ENCODE data around the gene EMID1.

The EMID1 gene

DNA sequence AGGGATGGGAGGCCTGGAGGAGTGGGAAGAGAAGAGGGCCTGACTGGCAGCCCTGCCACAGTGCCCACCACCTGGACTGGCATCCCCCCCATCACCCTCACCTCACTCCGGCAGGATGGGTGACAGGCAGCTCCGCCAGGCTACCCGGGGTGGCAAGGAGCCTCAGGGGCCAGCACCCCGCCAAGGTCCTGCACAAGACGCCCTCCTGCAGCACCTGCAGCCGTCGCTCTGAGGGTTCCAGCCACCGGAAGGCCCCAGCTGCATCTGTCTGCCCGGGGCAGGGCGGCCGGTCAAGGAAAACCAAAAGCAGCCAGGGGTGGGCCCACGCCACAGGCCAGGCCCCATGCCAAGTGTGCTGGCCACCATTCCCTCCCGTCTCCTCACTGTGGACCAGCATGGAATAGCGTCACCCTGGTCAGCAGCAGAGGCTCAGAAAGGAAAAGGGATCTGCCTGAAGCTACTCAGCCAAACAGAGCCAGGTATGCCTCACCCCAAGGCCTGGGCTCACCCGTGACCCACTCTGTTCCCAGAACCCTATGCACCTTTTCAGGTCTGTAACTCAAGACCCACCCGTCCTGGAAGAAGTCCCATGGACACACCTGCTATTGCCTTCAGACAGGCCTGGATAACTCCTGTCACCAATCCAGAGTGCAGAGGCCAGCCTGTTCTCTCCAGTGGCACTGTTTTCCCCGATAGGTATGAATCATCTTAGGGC lies 55.1 kb downstream of the EMID1 start:
- DNase-seq (ENCODE audit: low read depth), result no peak

DNA sequence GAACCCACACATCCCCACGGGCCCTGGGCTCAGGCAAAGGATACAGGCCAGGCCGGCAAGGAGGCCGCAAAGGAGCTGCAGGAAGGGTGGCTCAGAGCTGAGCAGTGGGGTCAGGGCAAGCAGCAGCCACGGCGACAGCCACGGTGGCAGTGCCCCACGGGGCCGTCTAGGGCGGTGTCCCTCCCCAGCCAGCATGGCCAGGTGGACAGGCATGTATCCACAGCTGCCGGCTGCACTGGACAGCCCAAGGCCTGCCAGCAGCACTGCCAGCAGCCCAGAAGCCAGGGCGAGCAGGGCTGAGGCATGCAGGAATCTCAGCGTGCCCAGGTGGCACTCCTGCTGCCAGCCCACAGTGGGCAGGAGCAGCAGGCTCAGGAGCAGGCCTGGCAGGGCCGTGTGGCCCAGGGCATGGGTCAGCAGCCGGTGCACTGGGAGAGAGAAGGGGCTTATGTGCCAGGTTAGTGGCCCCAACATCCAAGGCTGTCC lies 58.1 kb downstream of the EMID1 start:
- DNase-seq (ENCODE audit: low read depth), result no peak

DNA sequence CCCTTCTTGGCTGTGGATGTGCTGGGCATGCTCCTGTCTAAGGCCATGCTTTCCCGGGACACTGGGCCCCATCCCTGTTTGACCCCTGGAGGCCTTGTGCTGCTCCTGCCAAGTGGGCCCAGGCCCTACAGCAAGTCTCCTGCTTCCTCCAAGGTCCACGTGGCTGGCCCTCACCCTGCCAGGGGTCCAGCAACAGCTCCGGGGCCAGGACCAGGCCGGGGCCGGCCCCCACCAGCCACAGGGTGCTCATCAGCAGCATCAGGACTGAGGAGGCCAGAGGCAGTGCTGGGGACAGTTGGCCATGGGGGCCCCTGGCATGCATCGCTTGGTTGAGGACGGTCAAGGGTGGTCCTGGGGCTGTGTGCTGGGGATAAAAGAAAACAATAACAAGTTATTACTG lies 59.6 kb downstream of the EMID1 start:
- no peak for DNase-seq (ENCODE audit: low read depth)

- DNase-seq (ENCODE audit: low read depth), result no peak
These were observed 60.2 kb downstream of the EMID1 start for GRCh38 chr22:29265929-29266328.

DNA sequence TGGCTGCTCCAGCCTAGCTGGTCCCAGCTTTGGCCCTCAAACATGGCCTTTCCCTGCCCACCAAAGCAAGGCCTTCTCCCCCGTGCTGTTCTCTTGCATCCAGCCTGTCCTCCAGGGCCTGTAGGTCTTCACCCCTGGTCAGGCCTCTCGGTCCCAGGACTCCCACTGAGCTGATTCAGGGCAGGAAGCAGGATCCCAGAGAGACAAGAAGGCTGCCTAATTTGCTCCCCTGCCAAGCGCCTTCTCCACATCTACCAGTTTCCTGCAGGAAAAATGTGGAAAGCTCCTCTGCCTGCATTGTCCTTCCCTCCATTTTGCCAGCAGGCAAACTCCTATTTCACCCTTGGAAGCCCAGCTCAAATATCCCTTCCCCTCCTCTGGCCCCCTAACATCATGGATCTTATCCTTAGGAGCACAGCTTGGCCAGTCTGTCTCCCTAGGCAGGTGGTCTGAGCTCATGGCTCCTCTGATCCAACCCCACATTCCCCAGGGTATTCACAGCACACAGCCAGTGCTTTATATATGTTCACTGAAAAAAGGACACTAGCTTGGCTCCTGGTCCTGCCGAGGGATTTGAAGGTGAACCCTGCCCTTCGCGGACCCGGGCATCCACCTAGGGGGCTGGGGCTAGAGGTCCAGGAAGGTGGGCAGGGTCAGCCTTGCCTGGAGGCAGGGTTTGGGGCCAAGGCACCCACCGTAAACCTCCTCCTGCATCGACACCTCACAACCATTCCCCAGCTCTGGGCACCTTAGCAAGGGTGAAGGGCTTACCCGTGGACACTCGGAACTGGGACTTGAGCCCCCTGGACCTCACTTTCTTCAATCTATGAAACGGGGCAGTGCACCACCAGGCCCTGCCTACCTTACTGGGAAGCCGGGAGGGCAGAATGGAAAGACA lies 61.1 kb downstream of the EMID1 start:
- peak; percentile 35 for DNase-seq (ENCODE audit: low read depth)

DNA sequence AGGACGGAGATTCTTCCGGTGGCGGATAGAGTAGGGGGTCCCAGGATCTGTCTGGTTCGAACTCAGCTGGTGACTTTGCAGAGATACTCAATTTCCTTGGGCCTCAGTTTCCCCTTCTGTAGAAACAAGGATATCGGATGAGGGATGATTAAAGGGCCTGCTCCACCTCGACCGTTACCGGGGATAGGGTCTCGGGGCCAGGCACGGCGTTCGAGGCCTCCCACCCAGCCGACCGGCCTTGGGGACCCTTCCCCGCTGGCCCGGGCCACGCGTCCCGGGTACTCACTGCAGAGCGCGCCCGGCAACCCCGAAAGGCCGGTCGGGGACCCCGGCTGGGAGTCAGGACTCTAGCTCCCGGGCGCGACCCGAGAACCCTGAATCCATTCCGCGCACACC lies 61.8 kb downstream of the EMID1 start:
- DNase-seq (ENCODE audit: low read depth), result no peak

GRCh38 chr22:29267858-29268510 lies 62.3 kb downstream of the EMID1 start, which contains the start of the genes EWSR1 and RHBDD3:
Gene EWSR1 (plus strand): TSS chr22:29268268. CDS start chr22:29268337, 69 bp downstream.
Gene RHBDD3 (minus strand): TSS chr22:29267981. CDS start chr22:29265626, 2,355 bp downstream.
- DNase-seq (ENCODE audit: low read depth), result peak; percentile 98

DNA sequence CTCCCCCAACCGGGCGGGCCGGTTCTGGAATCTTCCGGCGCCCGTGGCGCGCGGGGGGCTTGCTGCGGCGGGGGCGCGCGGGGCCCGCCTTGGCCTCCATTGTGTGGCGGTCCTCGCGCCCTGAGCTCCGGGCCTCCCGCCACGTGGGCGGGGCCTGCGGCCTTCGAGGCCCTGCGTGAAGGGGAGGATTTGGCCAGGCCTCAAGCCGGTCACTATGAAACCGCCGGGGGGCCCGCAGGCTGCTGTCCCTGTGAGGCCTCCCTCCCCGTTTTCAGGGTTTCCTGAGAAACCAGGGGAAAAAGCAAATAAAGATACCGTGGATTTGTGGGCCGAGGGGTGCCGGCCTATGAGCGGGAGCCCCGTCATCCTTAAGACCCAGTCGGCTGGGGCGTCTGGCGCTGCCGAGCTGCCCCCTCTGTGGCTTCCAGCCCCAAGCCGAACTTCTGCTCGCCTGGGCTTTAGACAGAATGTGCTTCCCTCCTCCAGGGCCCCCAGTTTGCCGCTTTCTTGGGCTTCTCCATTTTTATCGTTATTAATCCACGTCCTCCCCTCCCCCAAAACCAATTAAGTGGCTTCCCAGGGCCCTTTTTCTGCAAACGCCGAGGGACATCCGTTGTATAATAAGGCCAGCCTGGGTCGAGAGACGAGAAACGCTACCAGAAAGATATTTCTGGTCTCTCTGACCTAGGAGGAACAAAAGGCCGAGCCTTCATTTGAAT lies 63.0 kb downstream of the EMID1 start:
- peak; percentile 78 for DNase-seq (ENCODE audit: low read depth)

- no peak for DNase-seq (ENCODE audit: low read depth)
These were observed 63.5 kb downstream of the EMID1 start for GRCh38 chr22:29269230-29269604.

- peak; percentile 47 for DNase-seq (ENCODE audit: low read depth)
These were observed 64.2 kb downstream of the EMID1 start for GRCh38 chr22:29269731-29270474.

DNA sequence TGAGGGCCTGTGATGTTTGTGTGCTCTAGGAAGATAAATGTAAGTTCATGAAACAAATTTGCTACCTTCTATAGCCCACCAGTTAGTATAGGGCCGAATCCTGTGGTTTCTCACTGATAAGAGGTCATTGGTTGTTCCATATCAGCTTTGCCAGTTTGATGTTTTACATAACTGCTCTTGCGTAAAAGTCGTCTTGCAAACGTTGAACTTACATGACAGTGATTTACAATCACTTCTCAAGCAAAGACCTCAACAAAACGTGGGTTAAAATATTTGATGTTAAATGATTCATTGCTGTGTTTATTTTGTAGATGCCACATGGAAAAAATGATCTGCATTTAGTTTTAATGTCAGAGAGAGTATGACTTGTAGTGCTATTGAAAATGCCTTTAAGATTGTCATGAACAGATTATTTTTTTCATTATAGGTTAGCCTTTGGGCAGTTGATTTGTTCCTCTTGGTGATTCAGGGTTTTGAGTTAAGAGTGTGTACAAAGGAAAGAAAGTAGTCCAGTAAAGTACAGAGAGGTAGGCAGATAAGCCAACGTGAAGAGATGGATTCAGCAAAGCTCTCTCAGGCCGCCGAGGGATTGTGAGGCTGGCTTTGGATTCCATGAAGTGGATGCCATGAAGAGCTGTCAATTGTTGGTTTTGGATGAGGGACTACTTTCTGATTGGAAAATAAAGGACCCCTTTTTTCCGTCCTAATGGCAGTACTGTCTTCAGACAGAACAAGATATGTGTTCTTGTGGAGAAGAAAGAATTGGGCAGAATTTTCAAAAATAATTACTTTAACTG lies 65.0 kb downstream of the EMID1 start:
- DNase-seq (ENCODE audit: low read depth), result peak; percentile 60

DNA sequence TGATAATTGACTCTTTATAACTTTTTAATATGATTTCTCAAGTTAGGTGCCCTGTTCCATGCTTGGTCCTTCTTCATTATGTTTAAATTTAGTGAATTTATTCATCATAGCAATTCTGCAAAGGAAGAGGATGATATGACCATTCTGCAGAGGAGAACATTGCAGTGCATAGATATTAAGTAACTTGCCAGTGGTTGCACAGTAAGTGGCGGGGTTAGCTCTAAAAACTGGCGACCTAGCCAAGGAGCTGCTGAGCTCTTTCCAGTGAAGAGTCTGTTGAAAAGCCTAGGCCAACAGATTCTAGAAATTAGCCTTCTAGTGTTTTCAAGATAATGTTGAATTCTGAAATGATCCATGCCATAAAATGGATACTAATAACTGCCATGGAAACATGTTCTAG lies 66.9 kb downstream of the EMID1 start:
- no peak for DNase-seq (ENCODE audit: low read depth)

GRCh38 chr22:29275167-29275566 lies 69.5 kb downstream of the EMID1 start:
- DNase-seq (ENCODE audit: low read depth), result no peak

DNA sequence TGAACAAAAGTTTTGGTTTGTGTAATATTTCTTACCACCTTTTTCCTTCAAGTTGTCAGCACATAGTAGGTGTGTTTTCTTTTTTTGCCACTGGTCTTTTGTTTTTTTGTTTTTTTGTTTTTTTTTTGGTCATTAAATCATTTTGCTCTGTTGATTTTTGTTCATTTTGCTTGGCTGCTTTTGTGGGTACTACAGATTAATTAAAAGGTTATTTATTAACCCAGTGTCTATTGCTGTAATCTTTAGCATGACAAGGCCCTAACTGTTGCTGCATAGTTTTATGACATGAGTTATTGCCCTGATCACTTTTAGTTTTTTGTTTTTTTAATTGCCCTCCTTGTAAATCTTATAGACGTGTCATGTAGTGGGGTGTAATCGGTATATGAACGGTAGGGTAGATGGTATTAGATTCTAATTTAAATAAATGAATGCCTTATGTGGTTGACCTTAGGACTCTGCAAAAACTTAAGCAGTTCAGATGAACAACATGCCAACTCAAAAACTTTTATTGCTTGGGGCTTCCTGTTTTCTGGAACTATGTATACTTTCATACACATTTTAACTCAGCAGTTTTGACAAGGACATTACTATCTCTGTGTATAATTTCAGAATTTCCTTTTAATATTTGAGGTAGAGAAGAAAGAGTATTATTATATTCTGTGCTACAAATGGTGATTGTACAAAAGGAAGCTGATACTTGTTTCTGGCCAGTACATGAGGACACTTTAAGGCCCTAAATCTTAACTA lies 70.3 kb downstream of the EMID1 start:
- no peak for DNase-seq (ENCODE audit: low read depth)

DNA sequence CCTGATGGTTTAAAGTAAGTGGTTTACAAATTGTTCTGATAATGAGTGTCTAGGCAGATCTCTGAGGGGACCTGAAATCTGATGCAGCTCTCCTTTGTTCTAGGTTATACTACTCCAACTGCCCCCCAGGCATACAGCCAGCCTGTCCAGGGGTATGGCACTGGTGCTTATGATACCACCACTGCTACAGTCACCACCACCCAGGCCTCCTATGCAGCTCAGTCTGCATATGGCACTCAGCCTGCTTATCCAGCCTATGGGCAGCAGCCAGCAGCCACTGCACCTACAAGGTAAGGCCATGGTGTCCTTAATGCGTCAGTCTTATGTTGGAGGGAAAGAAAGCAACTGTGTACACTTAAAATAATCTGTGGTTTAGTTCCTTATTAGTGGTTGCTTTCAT lies 72.2 kb downstream of the EMID1 start:
- no peak for DNase-seq (ENCODE audit: low read depth)

DNA sequence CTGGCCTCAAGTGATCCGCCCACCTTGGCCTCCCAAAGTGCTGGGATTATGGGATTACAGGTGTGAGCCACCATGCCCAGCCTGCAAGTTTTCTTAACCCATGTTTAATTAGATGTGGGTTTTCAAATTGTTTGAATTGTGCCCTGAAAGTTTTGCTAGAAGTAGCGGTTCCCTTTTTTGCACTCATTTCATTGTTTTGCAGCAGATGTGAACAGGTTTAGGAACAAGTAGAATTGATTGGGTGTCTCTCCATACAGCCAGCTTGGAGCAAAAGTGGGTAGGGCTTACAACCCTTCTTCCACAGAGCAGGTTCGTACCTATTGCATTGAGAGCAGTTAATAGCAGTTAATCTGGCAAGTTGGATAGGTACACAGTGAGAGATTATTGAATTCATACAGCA lies 78.5 kb downstream of the EMID1 start:
- no peak for DNase-seq (ENCODE audit: low read depth)

DNA sequence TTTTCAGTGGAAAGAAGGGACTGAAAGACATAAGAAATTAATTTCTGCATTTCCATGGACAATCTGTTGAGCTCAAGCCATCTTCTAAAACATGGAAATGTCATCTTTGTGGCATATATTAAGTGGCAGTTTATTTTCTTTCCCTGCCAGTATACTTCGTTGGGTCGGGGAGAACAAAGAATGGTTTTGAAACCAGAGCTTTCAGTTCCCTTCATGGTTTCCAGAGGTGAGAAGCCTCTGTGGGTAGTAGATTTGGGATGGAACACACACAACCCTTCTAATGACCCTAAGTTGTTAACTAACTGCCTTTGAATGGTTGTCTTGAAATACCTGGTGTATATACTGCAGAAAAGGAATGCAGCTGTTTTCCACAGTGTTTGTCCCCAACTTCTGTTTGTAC lies 83.1 kb downstream of the EMID1 start:
- no peak for DNase-seq (ENCODE audit: low read depth)

DNA sequence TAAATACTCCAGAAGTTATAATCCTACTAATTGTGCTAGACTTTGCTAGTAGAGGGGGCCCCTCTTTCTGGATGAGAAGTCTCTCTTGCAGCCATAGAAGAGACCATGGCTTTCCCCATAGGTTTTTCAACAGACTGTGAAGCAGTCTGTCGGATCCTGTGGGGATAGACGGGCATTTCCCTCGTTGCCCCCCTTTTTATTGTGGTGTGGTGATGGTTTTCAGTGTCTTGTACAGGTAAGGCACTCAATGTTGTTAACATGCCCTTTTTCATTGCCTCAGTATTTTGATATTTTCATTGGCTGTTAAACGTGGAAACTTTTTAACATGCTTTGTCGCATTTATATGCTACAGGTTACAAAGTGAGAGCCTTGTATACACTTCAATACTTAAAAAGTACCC lies 84.4 kb downstream of the EMID1 start:
- DNase-seq (ENCODE audit: low read depth), result no peak

DNA sequence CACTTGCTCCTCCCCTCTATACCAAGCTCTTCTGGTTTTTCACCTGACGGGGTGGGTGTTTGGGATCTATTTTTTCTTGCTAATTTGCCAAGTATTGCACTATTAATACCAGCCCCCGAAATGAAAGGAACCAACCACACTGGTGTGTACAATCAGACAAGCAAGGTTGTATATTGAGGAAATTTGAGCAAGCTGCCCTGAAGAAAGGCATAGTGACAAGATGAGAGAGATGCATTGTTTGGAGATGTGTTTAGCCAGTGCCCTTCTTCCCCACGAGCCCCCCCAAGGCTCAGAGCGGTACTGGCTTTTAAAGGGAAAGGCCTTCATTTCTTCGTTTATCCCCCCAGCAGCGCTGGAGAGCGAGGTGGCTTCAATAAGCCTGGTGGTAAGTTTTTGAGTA lies 85.5 kb downstream of the EMID1 start:
- peak; percentile 26 for DNase-seq (ENCODE audit: low read depth)

DNA sequence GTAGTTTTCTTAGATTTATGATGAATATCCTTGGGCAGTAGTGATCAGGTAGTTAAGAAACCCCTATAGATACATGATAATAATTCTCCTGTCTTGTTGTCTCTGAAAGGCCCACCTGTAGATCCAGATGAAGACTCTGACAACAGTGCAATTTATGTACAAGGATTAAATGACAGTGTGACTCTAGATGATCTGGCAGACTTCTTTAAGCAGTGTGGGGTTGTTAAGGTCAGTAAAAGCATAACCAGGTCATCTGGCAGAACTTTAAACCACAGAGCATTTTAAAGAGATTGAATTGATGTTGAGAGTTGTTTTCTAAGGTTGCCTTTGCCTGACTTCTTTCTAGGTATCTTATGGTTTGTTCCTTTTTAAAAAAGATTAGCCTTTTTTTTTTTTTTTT lies 86.7 kb downstream of the EMID1 start:
- no peak for DNase-seq (ENCODE audit: low read depth)
